Measurements from ENCODE around the gene ANKEF1. TPM values are rescaled to one million over a fixed set of nuclear protein-coding genes. Genes with fewer than 3 reads are reported as not detected.

ANKEF1 gene
- total RNA-seq, 1 donor from 2014 or later = 1.3 TPM

GRCh38 chr20:10077081-10077471 is 42.3 kb downstream of the ANKEF1 start:
- intact Hi-C loops (cut with DNase I) = loop anchor here (2.0 kb wide), 1 partner anchor 60 kb away; no protein-coding TSS in a partner anchor
- no peak for DNase-seq (ENCODE audit: low spot score)

- no peak for DNase-seq (ENCODE audit: low spot score)
- intact Hi-C loops (cut with DNase I) = loop anchor here (2.0 kb wide), 1 partner anchor 59 kb away; no protein-coding TSS in a partner anchor
Measured at GRCh38 chr20:10077886-10078285, 43.1 kb downstream of the ANKEF1 start.

GRCh38 chr20:10078403-10078802 is 43.6 kb downstream of the ANKEF1 start:
- intact Hi-C loops (cut with DNase I) = no loop called here

GRCh38 chr20:10079964-10080363 is 45.2 kb downstream of the ANKEF1 start:
- DNase-seq (ENCODE audit: low spot score) = no peak
- intact Hi-C loops (cut with DNase I) = no loop called here

More at GRCh38 chr20:10078403-10078802, 43.6 kb downstream of the ANKEF1 start:
- DNase-seq (ENCODE audit: low spot score) = no peak

- intact Hi-C loops (cut with DNase I) = no loop called here
- no peak for DNase-seq (ENCODE audit: low spot score)
Measured at GRCh38 chr20:10080574-10080973, 45.8 kb downstream of the ANKEF1 start.

GRCh38 chr20:10089871-10090587 is 55.2 kb downstream of the ANKEF1 start:
- intact Hi-C loops (cut with DNase I) = loop anchor here (1.0 to 5.0 kb wide), 3 partner anchors 112 to 473 kb away; partner anchors contain the start of gene MKKS
- DNase-seq (ENCODE audit: low spot score) = no peak

GRCh38 chr20:10090588-10091166 is 55.9 kb downstream of the ANKEF1 start:
- intact Hi-C loops (cut with DNase I) = loop anchor here (1.0 to 5.0 kb wide), 3 partner anchors 112 to 473 kb away; partner anchors contain the start of gene MKKS
- no peak for DNase-seq (ENCODE audit: low spot score)

- intact Hi-C loops (cut with DNase I) = loop anchor here (5.0 kb wide), 2 partner anchors 339 to 476 kb away; partner anchors contain the start of gene MKKS
- DNase-seq (ENCODE audit: low spot score) = no peak
Measured at GRCh38 chr20:10093087-10093591, 58.4 kb downstream of the ANKEF1 start.

GRCh38 chr20:10094566-10095173 is 59.9 kb downstream of the ANKEF1 start:
- DNase-seq (ENCODE audit: low spot score) = no peak
- intact Hi-C loops (cut with DNase I) = loop anchor here (5.0 kb wide), 2 partner anchors 338 to 477 kb away; partner anchors contain the start of gene MKKS

- DNase-seq (ENCODE audit: low spot score) = no peak
- intact Hi-C loops (cut with DNase I) = no loop called here
Measured at GRCh38 chr20:10096790-10097189, 62.0 kb downstream of the ANKEF1 start.

GRCh38 chr20:10105046-10105445 is 70.3 kb downstream of the ANKEF1 start:
- DNase-seq (ENCODE audit: low spot score) = no peak
- intact Hi-C loops (cut with DNase I) = no loop called here

Other genes with a start within 250 kb of the ANKEF1 start
- not detected for gene PAK5, start 195.9 kb upstream of the ANKEF1 start, total RNA-seq
- gene SNAP25, start 183.8 kb downstream of the ANKEF1 start, total RNA-seq = 1.2 TPM

All from cardiac septum (tissue), 1 donor.